ENCODE results near the gene CTCFL. TPM values are rescaled to one million over a fixed set of nuclear protein-coding genes. Genes with fewer than 3 reads are reported as not detected.
A peak's percentile ranks its signal among the peaks of the same experiment; 100 is the strongest.

Gene CTCFL
- total and polyA plus RNA-seq, 2 donors (not counting 1 experiment from before 2014, with no cell fraction given) = not detected

GRCh38 chr20:57500235-57500634 lies 24.7 kb downstream of the CTCFL start:
- Histone ChIP-seq H3K36me3 (ENCODE audit: control insufficient read depth, insufficient read depth, low read length) (no peaks in the 10 kb centered on the region), H3K9ac (ENCODE audit: insufficient read depth, low read length) (no peak overlapping the region), H2AFZ (ENCODE audit: low read length) (no peak overlapping the region), H3K79me2 (ENCODE audit: control insufficient read depth, insufficient read depth, low read length) (no peaks in the 10 kb centered on the region), H3K4me3 (replicated peaks in 1 of 4; ENCODE audit: control extremely low read depth in 1 of 4, insufficient read depth in 1 of 4, low read depth in 3 of 4, low read length in 4 of 4) (no peak overlapping the region), H3K9me3 (ENCODE audit: control insufficient read depth, insufficient read depth, low read depth, low read length) (no peaks in the 10 kb centered on the region), H3K27me3 (ENCODE audit: control insufficient read depth, insufficient read depth, low read length) (no peaks in the 10 kb centered on the region), H4K20me1 (ENCODE audit: control insufficient read depth, extremely low read depth, insufficient read depth, low read length) (no peaks in the 10 kb centered on the region), H3K4me1 (ENCODE audit: control insufficient read depth, extremely low read depth, insufficient read depth, low read length) (no peaks in the 10 kb centered on the region), H3K4me2 (ENCODE audit: extremely low read depth, insufficient read depth, low read length) (no peak overlapping the region), H3K27ac (ENCODE audit: insufficient read depth, low read length) (no peak overlapping the region)
- TF ChIP-seq CTCF (conservative IDR thresholded peaks at IDR 0.05 in 1 of 2, IDR thresholded peaks at IDR 0.05 in 1 of 2; ENCODE audit: low read depth in 1 of 2, low read length in 2 of 2) (no peak), EZH2 (IDR thresholded peaks at IDR 0.05; ENCODE audit: low read length, missing control alignments) (no peak)
- DNase-seq (ENCODE audit: low read depth in 2 of 2) = no peak

- Histone ChIP-seq H3K27ac (ENCODE audit: insufficient read depth, low read length) (no peak overlapping the region), H3K9ac (ENCODE audit: insufficient read depth, low read length) (no peak overlapping the region), H3K27me3 (ENCODE audit: control insufficient read depth, insufficient read depth, low read length) (no peaks in the 10 kb centered on the region), H3K4me3 (replicated peaks in 1 of 4; ENCODE audit: control extremely low read depth in 1 of 4, insufficient read depth in 1 of 4, low read depth in 3 of 4, low read length in 4 of 4) (no peak overlapping the region), H3K4me1 (ENCODE audit: control insufficient read depth, extremely low read depth, insufficient read depth, low read length) (no peaks in the 10 kb centered on the region), H3K9me3 (ENCODE audit: control insufficient read depth, insufficient read depth, low read depth, low read length) (no peaks in the 10 kb centered on the region), H3K36me3 (ENCODE audit: control insufficient read depth, insufficient read depth, low read length) (no peaks in the 10 kb centered on the region), H2AFZ (ENCODE audit: low read length) (no peak overlapping the region), H4K20me1 (ENCODE audit: control insufficient read depth, extremely low read depth, insufficient read depth, low read length) (no peaks in the 10 kb centered on the region), H3K79me2 (ENCODE audit: control insufficient read depth, insufficient read depth, low read length) (no peaks in the 10 kb centered on the region), H3K4me2 (ENCODE audit: extremely low read depth, insufficient read depth, low read length) (no peak overlapping the region)
- TF ChIP-seq EZH2 (IDR thresholded peaks at IDR 0.05; ENCODE audit: low read length, missing control alignments) (no peak), CTCF (conservative IDR thresholded peaks at IDR 0.05 in 1 of 2, IDR thresholded peaks at IDR 0.05 in 1 of 2; ENCODE audit: low read depth in 1 of 2, low read length in 2 of 2) (no peak)
- no peak for DNase-seq (ENCODE audit: low read depth in 2 of 2)
Measured at GRCh38 chr20:57499676-57500075, 25.3 kb downstream of the CTCFL start.

- no peak overlapping the region for H2AFZ ChIP-seq (ENCODE audit: low read length)
- no peak overlapping the region for H3K4me2 ChIP-seq (ENCODE audit: extremely low read depth, insufficient read depth, low read length)
Measured at GRCh38 chr20:57498425-57499400, 26.2 kb downstream of the CTCFL start.

More at GRCh38 chr20:57498425-57499400, 26.2 kb downstream of the CTCFL start:
- no peak overlapping the region for H3K4me3 ChIP-seq (replicated peaks in 1 of 4; ENCODE audit: control extremely low read depth in 1 of 4, insufficient read depth in 1 of 4, low read depth in 3 of 4, low read length in 4 of 4)
- H3K9me3 ChIP-seq (ENCODE audit: control insufficient read depth, insufficient read depth, low read depth, low read length) = no peaks in the 10 kb centered on the region
- no peaks in the 10 kb centered on the region for H4K20me1 ChIP-seq (ENCODE audit: control insufficient read depth, extremely low read depth, insufficient read depth, low read length)
- peak in 1 of 2 donors; percentile 23 for DNase-seq (ENCODE audit: low read depth in 2 of 2)
- H3K79me2 ChIP-seq (ENCODE audit: control insufficient read depth, insufficient read depth, low read length) = no peaks in the 10 kb centered on the region
- H3K27ac ChIP-seq (ENCODE audit: insufficient read depth, low read length) = no peak overlapping the region
- H3K9ac ChIP-seq (ENCODE audit: insufficient read depth, low read length) = no peak overlapping the region
- H3K36me3 ChIP-seq (ENCODE audit: control insufficient read depth, insufficient read depth, low read length) = no peaks in the 10 kb centered on the region
- TF ChIP-seq CTCF (conservative IDR thresholded peaks at IDR 0.05 in 1 of 2, IDR thresholded peaks at IDR 0.05 in 1 of 2; ENCODE audit: low read depth in 1 of 2, low read length in 2 of 2) = peak; percentile 37 to 57
- no peak for TF ChIP-seq EZH2 (IDR thresholded peaks at IDR 0.05; ENCODE audit: low read length, missing control alignments)
- H3K4me1 ChIP-seq (ENCODE audit: control insufficient read depth, extremely low read depth, insufficient read depth, low read length) = no peaks in the 10 kb centered on the region
- H3K27me3 ChIP-seq (ENCODE audit: control insufficient read depth, insufficient read depth, low read length) = no peaks in the 10 kb centered on the region

Data from fibroblast of lung (primary cell).